Muscle layer of colon (tissue), 2 donors: ENCODE results near the gene LYPD6B.

Source experiments
- H3K27ac ChIP-seq: one replicate; pipeline ENCODE4 v1.7.0; 2013; ENCODE audit warnings: low read depth, mild to moderate bottlenecking, low read length, moderate library complexity
- H3K27me3 ChIP-seq, 2 donors: one replicate each; pipeline ENCODE4 v1.7.0; 2013; ENCODE audit warnings: low read length in 2 of 2, mild to moderate bottlenecking in 2 of 2; ENCODE audit not compliant: insufficient read depth in 2 of 2, control insufficient read depth in 1 of 2
- H3K36me3 ChIP-seq: one replicate; pipeline ENCODE4 v1.7.0; 2013; ENCODE audit warnings: mild to moderate bottlenecking, low read length; ENCODE audit not compliant: insufficient read depth
- H3K4me1 ChIP-seq: one replicate; pipeline ENCODE4 v1.7.0; 2013; ENCODE audit warnings: mild to moderate bottlenecking, low read length; ENCODE audit not compliant: insufficient read depth
- H3K4me3 ChIP-seq, 2 donors: one replicate each; pipeline ENCODE4 v1.7.0; 2013; ENCODE audit warnings: low read length in 2 of 2, low read depth in 1 of 2, mild to moderate bottlenecking in 1 of 2, moderate library complexity in 1 of 2
- H3K9ac ChIP-seq: one replicate; pipeline ENCODE4 v1.7.0; 2013; ENCODE audit warnings: low read length
- H3K9me3 ChIP-seq: one replicate; pipeline ENCODE4 v1.7.0; 2013; ENCODE audit warnings: mild to moderate bottlenecking, low read length
- donor health status: abdominal sarcoma.
- donor health status: Adenocarcinoma of cecum.

LYPD6B gene

GRCh38 chr2:149156971-149157740 is 118.7 kb downstream of the LYPD6B start:
- Histone ChIP-seq H3K4me1 (no peaks in the 10 kb centered on the region), H3K27me3 (no peaks in the 10 kb centered on the region), H3K36me3 (no peaks in the 10 kb centered on the region), H3K9ac (no peak overlapping the region), H3K9me3 (no peaks in the 10 kb centered on the region), H3K4me3 (no peak overlapping the region), H3K27ac (no peak overlapping the region)

- Histone ChIP-seq H3K27me3 (no peaks in the 10 kb centered on the region), H3K4me1 (no peaks in the 10 kb centered on the region)
These were observed 120.5 kb downstream of the LYPD6B start for GRCh38 chr2:149158957-149159356.

GRCh38 chr2:149160195-149160594 is 121.7 kb downstream of the LYPD6B start:
- Histone ChIP-seq H3K36me3 (no peaks in the 10 kb centered on the region), H3K27me3 (no peaks in the 10 kb centered on the region), H3K4me3 (no peak overlapping the region), H3K4me1 (no peaks in the 10 kb centered on the region), H3K27ac (no peak overlapping the region), H3K9ac (no peak overlapping the region), H3K9me3 (no peaks in the 10 kb centered on the region)

More at GRCh38 chr2:149158957-149159356, 120.5 kb downstream of the LYPD6B start:
- Histone ChIP-seq H3K27ac (no peak overlapping the region), H3K9ac (no peak overlapping the region), H3K4me3 (no peak overlapping the region), H3K36me3 (no peaks in the 10 kb centered on the region), H3K9me3 (no peaks in the 10 kb centered on the region)

GRCh38 chr2:149160701-149161217 is 122.3 kb downstream of the LYPD6B start:
- H3K4me3 ChIP-seq: no peak overlapping the region
- H3K36me3 ChIP-seq: no peaks in the 10 kb centered on the region
- H3K4me1 ChIP-seq: no peaks in the 10 kb centered on the region
- H3K27ac ChIP-seq: no peak overlapping the region
- no peaks in the 10 kb centered on the region for H3K27me3 ChIP-seq
- no peaks in the 10 kb centered on the region for H3K9me3 ChIP-seq
- H3K9ac ChIP-seq: no peak overlapping the region

GRCh38 chr2:149161481-149162225 is 123.2 kb downstream of the LYPD6B start:
- no peak overlapping the region for H3K4me3 ChIP-seq
- H3K9me3 ChIP-seq: no peaks in the 10 kb centered on the region
- no peak overlapping the region for H3K27ac ChIP-seq
- no peaks in the 10 kb centered on the region for H3K27me3 ChIP-seq
- H3K36me3 ChIP-seq: no peaks in the 10 kb centered on the region
- no peak overlapping the region for H3K9ac ChIP-seq
- H3K4me1 ChIP-seq: no peaks in the 10 kb centered on the region

- Histone ChIP-seq H3K27ac (no peak overlapping the region), H3K36me3 (no peaks in the 10 kb centered on the region), H3K4me3 (no peak overlapping the region), H3K9ac (no peak overlapping the region), H3K27me3 (no peaks in the 10 kb centered on the region), H3K4me1 (no peaks in the 10 kb centered on the region), H3K9me3 (no peaks in the 10 kb centered on the region)
These were observed 125.8 kb downstream of the LYPD6B start for GRCh38 chr2:149164296-149164695.

- H3K36me3 ChIP-seq: no peaks in the 10 kb centered on the region
- H3K9me3 ChIP-seq: no peaks in the 10 kb centered on the region
- no peaks in the 10 kb centered on the region for H3K27me3 ChIP-seq
- no peaks in the 10 kb centered on the region for H3K4me1 ChIP-seq
- no peak overlapping the region for H3K27ac ChIP-seq
- H3K9ac ChIP-seq: no peak overlapping the region
- no peak overlapping the region for H3K4me3 ChIP-seq
These were observed 126.3 kb downstream of the LYPD6B start for GRCh38 chr2:149164827-149165226.

- Histone ChIP-seq H3K9ac (no peak overlapping the region), H3K4me3 (no peak overlapping the region), H3K36me3 (no peaks in the 10 kb centered on the region), H3K27ac (no peak overlapping the region), H3K4me1 (no peaks in the 10 kb centered on the region), H3K27me3 (no peaks in the 10 kb centered on the region), H3K9me3 (no peaks in the 10 kb centered on the region)
These were observed 128.7 kb downstream of the LYPD6B start for GRCh38 chr2:149167001-149167780.

- no peak overlapping the region for H3K27ac ChIP-seq
These were observed 129.4 kb downstream of the LYPD6B start for GRCh38 chr2:149167941-149168340.

GRCh38 chr2:149169656-149170055 is 131.2 kb downstream of the LYPD6B start:
- no peak overlapping the region for H3K9ac ChIP-seq
- H3K27ac ChIP-seq: no peak overlapping the region
- H3K9me3 ChIP-seq: no peaks in the 10 kb centered on the region
- no peak overlapping the region for H3K4me3 ChIP-seq
- H3K36me3 ChIP-seq: no peaks in the 10 kb centered on the region
- H3K4me1 ChIP-seq: no peaks in the 10 kb centered on the region
- H3K27me3 ChIP-seq: no peaks in the 10 kb centered on the region

More at GRCh38 chr2:149167941-149168340, 129.4 kb downstream of the LYPD6B start:
- Histone ChIP-seq H3K9ac (no peak overlapping the region), H3K36me3 (no peaks in the 10 kb centered on the region), H3K9me3 (no peaks in the 10 kb centered on the region), H3K27me3 (no peaks in the 10 kb centered on the region), H3K4me3 (no peak overlapping the region), H3K4me1 (no peaks in the 10 kb centered on the region)

GRCh38 chr2:149170156-149170555 is 131.7 kb downstream of the LYPD6B start:
- Histone ChIP-seq H3K27me3 (no peaks in the 10 kb centered on the region), H3K9me3 (no peaks in the 10 kb centered on the region), H3K4me3 (no peak overlapping the region), H3K4me1 (no peaks in the 10 kb centered on the region), H3K9ac (no peak overlapping the region), H3K36me3 (no peaks in the 10 kb centered on the region), H3K27ac (no peak overlapping the region)
